ENCODE results near the gene ADGRB3.
"Not testable (repeated sequence)": the region's sequence is repeated elsewhere in the genome, so short reads cannot be mapped to it uniquely, and the experiment has no call there.

Gene ADGRB3

DNA sequence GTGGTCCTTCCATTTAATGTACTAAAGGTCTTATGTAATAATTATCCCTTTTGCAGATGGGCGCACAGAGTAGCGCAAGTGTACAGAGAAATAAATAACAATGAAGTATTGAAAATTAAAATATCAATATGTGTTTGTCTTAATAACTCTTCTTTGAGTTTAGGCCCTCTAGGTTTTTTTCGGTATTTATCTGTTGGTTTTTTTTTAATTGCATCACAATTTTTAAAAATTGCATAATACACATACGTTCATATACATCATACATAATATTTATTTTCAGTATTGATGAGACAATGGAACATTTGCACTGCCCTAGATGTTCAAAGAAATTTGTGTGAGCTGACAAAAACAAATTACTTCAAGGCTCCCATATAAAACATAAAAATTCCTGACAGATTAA lies 15.1 kb downstream of the ADGRB3 start:
- DNase-seq = no peak

DNA sequence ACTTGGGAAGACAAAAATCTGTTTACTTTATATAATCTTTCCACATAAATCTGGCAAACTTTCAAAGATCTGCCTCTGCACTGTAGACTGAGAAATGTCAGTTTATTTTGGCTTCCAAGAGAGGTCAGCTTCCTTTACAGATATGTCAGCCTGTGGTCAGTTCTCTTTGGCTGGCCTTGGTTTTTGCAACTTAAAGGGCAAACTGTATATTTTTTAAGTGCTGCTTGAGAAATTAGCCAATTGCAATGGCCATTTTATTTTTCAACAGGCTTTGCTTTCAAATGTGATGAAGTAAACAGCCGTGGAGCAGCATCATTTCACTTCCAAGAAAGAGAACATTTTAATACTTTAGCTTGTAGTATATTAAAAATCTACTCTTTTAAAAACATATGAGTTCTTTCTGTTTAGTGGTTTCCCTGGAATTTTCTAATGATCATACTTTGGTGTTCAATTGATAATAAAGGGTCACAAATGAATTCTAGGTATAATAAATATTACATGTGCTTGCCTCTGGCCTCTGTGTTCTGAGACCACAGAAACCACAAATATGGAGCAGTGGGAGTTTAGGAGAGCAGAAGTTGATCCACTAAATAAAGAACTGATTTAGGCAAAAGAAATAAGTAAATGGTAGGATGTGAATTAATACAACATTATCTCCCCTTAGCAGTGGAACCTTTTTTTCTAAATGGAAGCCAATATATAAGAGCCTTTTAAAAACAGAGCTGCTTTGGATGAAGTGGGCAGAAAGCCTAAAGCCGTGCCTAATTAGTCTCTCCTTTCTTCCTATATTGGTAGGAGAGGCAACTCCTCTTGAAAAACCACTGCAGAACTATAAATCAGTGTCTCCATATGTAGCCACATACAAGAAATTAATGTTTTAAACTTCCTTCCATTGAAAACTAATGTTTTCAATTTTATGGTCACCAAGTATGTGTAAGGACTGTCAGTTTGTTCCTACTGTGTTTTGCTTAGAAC lies 16.2 kb downstream of the ADGRB3 start:
- DNase-seq = no peak

DNA sequence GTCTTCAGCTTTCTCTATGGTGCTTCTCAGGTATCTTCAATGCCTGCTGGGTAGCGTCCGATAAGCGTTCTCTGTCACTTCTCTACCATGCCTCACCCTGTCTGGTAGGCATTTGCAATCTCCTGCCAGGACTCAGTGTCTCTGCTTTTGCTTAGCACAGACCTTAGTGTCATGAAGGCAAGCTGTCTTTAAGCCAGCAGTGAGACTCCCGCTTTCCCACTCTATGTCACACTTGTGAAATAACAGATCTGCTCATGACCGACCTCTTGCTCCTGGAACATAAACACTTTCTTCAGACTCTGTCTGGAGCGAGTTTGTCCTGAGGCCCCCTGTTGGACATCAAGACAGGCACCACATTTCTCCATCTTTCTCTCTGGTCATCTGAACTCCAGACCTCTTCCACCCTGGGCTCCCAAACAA lies 17.0 kb downstream of the ADGRB3 start:
- DNase-seq = no peak

DNA sequence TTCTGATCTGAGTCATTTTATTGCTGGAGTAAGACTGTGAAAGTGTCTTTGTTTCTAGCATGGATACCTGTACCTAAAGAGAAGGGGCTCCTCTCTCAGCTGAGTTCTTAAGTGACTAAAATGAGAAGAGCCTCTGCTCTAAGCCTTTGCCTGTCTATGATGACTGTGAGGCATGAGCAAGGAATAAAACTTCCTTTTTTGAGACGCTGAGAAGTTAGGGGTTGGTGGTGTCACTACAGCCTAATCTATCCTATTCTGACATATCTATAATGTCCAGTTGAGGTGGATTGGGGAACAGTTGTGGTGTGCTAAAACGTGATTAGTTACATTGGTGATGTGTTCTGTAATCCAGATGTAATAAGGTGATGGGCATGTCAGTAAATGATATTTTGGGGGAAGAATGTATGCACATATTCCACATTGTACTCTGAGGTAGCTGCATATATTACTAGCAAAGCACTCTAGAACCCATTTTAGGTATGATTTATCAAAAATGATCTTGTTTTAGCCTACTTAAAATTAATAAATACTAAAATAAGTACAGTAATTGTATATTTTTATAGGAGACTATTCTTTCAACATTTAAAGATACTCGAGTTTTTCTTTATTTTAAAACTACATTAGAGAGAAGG lies 18.1 kb downstream of the ADGRB3 start:
- no peak for DNase-seq

DNA sequence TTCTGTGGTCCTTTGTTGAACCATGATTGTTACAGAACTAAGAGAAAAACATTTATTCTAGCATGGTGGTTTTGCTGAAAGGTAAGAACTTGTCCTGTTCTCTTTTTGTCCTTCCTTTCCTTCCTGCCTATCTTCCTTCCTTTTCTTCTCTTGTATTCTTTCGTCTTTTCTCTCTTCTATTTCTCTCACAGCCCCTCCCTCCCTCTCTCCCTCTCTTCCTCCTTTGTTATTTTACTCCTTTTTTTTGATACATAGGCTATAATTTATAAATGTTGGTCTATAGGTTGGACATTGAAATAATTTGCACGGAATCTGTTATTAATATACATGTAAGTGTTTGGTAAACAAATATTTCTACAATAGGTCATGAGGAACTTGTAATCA lies 18.6 kb downstream of the ADGRB3 start:
- no peak for DNase-seq

DNA sequence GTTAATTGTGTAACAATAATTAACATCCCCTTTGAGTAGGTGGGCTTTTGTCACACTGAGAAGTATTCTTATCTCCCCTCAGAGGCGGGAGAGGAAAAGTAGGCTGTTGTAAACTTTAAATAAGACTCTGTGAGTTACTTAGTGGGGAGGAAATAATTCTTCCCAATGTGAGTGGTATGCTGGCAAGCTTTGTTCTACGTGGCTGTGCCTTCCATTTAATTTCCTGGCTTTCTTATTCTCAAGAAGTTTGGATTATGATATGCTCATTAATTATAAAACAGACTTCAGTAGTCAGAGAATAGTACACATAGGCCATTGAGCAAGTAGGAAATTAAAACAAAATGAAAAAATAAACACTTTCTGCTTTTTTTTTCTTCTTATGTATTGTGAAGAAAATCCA lies 19.1 kb downstream of the ADGRB3 start:
- no peak for DNase-seq

DNA sequence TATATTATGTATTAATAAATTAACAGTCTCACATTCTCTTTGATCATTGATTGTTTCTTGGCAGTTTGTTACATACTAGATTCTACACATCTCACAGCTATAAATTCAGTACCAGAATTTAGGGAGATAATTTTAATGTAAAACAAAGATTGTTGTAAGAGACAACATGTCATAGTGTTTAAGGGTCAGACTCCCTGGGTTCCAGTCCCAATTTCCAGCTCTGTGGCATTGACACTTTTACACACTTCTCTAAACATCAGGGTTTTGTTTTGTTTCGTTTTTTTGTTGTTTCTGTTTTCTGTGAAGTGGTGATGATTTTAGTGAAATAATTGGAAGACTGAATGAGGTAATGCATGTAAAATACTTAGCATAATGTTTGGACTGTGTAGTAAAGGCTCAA lies 19.9 kb downstream of the ADGRB3 start:
- no peak for DNase-seq

DNA sequence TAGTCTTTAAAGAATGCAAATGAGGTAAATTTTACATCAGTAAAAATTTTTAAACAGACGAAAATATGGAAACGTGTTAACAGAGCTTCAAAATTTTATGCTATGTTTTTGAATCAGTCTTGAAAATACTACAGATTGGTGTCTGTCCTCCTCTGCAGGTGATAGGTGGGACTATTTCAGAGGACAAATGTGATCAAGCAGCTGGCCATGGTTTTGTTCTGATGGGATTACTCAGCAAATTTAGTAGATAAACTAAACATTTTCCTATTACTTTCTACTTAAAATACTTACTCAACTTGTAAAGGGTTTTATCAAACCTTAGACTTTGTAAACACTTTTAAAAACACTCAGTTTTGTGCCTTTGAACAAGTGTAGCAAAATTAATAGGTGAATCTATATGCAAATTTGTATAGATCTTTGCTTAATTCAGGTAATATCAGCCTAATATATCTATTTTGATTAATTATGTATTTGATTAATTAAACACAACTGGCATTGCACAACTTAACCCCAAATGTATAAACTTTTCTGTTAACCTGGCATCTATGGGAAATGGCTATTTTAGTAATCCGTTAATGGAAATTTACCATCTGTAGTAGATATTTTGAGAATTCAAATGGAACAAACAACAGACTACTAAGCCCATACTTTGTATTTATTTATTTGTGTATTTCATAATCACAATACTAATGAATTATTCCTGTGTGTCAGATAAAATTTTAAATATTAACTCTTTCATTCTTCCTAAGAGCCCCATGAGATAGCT lies 22.5 kb downstream of the ADGRB3 start:
- no peak for DNase-seq

DNA sequence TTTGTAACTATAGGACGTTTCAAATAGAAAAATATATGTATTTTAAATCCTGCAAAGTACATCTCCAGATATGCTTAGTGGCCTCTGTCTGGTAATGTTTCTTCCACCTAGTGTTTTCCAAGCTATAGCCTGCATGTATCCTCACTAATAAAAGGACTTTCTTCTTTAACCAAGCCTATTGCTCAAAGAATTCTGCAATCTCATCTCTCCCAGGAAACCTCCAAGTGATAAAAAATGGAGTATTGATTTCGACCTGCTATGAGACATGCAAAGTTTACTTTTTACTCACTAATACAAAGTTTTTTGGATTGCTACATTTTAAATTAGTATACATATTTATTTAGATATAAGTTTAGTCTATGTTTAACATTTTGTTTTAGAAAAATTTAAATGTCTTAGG lies 23.3 kb downstream of the ADGRB3 start:
- DNase-seq = no peak

DNA sequence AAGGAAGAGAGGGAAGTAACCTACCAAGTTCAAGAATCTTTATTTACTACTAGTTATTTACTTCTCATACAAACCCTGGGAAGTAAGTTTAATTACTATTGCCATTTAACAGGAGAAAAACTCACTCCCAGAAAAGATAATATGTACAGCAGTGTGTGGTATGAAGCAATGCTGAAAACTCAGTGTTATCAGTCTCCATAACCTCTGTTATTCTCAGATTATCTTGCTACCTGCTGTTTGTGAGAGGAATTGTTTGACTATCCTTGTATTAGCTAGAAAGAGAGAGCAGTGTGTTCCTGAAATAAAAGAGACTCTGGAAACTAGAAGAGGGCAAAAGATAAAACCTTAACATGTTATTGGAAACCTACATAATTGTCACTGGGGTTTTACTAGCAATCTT lies 38.2 kb downstream of the ADGRB3 start:
- DNase-seq = no peak

DNA sequence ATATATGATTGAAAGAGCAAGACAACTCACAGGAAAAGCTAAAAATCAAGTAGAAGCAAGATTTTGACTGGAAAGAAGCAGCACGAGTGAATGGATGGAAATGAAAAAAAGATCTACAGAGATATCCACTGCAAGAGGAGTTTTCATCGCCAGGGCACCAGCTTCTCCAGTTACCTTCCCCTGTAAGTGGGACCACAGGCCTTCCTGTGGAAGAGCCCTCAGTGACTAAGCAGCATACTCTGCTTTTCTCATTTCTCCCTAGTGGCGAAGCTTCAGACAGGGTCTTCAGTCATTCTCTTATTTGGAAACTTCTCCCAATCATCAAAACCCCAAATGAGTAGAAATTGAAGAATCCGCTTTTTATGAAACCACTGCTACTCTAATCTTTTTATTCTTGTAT lies 40.5 kb downstream of the ADGRB3 start:
- no peak for DNase-seq

DNA sequence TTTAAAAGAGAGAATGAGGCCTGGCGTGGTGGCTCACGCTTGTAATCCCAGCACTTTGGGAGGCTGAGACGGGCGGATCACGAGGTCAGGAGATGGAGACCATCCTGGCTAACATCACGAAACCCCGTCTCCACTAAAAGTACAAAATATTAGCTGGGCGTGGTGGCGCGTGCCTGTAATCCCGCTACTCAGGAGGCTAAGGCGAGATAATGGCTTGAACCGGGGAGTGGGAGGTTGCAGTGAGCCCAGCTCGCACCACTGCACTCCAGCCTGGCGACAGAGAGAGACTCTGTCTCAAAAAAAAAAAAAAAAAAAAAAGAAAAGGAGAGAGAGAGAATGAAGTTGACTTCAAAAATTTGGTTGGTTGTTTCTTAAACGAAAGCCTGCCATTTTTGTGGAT lies 41.0 kb downstream of the ADGRB3 start:
- not testable (repeated sequence) for DNase-seq

DNA sequence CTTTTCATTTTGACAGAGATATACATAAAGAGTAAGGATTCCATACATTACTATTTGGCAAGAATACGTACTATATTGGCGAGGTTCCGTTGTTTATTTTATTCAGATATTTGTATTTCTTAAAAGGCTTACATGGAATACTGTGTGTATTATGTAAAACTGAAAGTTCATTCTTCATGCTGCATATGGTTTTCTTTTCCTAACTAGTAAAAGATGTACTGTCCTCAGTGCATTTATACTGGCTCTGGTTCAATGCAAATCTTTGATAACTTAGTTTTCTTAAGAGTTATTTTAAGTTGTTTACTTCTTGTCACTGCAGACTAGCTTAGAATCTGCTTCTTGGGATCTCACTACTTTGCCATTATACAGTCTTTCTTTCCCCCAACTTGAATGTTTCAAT lies 42.0 kb downstream of the ADGRB3 start:
- no peak for DNase-seq

DNA sequence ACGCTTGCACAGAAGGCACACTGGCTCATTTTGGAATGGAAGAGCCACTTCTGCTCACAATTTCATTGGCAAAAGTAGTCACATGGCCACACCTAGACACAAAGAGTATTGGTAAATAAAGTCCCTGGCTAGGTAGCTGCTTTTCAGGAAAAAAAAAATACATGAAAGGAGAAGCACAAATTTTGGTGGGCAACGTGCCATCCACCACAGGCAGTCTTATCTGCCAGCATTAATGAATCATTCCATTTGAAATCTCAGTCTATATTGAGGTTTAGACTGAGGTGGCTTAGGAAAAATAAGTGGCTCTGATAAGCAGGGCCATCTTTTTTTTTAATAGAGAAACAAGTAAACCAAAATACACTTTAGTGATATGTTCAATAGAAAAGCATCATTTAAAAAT lies 44.3 kb downstream of the ADGRB3 start:
- no peak for DNase-seq

DNA sequence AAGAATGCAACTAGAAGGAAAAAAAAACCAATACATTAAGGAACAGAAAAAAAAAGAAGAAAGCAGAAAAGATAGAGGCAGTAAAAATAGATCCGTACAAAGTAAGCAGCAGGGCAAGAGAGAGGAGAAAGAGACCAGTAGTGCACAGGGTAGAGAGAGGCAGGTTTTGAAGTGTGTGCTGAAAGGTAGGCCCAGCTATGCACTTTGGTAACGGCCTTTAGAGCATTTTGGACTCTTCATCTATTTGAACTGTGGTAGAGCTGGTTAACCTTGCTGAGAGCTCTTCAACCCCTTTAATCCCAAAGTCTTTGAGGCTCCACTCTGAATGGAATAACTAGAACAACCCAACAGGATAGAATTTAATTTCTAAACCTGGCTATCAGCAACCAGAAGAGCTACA lies 45.2 kb downstream of the ADGRB3 start:
- no peak for DNase-seq

DNA sequence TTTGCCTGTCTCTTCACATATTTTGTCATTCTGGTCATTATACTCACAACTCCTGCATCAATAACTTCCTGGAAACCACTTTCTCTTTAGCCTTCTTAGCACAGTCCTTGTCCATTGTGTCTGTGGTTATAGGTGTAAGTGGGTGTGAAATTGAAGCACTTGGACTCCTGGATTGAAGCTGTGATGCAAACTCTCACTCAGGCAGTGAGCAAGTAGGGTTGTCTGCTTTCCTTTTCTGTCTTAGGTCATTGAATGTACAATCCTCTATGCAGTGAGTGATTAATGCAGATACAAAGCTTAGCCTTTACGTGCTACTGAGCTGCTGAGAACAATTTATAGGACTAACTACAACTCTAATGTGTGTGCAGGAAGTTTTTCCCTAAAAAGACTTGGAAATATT lies 54.8 kb downstream of the ADGRB3 start:
- no peak for DNase-seq

DNA sequence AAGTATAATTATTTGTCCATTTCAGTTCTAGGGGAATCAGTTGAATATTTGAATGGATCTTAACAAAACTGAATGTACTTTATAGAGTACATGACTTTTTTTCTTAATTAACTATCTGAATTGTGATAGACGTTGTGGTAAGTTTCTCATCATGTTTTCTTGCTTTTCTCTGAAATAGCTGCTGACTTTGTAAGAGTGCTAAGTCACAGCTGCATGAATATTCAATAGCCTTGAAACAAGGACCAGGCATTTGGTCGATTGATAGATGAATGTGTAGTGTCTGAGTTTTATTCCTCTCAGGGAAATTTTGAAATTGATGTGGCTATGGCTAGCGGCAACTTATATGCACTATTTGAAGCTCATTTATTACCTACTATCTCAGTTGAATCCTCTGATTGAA lies 56.0 kb downstream of the ADGRB3 start:
- no peak for DNase-seq

DNA sequence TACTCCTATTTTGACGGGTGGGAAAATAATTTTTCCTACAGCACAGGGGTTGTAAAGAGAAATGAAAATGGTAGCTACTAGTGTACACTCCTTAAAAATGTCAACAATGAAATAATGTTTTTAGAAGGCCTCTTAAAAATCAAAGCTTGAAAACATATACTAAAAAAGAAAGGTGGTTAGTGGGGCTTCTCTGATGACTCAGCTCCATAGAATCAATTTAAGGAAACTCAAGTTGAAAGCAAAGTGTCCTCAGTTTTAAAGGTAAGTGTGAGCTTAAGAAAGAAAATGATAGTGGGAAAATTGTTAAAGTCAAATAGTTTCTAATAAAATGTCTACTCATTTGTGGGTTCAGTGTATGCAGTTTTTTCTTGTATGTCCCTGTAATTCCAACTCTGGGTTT lies 58.2 kb downstream of the ADGRB3 start:
- DNase-seq = no peak

DNA sequence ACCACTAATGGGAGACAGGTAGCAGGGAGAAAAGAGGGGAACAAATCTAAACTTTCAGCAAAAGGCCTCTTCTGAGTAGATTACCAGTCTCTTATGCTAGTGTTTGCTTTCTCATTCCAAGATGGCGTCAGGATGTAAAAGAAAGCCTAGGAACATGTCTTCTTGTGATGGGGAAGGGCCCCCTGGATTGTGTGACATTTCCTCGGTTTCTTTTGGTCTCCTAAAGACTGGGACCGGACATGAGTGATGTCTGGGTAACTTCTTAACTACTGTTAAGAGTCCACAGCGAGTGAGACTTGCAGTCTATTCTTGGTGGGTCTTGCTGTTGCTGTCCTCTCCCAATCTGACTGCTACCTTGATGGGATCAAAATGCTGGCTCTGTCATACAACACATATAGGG lies 60.3 kb downstream of the ADGRB3 start:
- DNase-seq = no peak

DNA sequence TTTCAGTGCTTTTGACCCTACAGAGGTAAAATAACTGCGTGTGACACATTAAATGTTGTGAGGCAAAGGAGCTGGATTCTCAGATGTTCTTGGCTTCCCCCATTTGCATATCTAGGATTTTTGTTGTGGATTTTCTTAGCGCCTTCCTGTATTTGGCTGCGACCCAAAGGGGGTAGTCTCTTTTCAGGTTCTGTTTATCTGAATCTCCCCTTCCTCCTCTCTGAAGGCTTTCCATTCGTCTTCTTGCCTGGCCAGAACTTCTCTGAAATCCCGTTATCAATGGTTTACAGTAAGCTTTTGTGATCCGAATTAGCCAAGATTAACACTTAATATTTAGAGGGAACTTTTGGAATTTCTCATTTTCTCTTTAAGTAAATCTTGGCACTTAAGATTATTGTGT lies 60.8 kb downstream of the ADGRB3 start:
- DNase-seq = no peak

DNA sequence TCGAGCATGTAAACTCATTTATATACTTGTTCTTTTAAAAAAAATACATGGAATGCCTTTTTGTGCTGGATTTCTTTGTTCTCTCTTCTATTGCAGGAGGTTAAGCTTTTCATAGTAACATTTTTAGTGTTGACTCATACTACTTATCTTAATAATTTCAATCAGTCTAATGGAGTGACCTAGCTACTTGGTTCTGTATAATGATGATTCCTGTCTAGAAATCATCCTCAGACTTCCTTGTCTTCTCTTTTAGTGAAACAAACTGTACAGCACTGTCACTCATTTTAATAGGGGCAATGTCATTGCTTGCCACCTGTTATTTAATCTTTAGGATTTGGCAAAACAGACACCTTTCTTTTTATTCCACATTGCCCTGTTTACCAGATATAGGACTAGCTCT lies 62.3 kb downstream of the ADGRB3 start:
- DNase-seq = no peak

DNA sequence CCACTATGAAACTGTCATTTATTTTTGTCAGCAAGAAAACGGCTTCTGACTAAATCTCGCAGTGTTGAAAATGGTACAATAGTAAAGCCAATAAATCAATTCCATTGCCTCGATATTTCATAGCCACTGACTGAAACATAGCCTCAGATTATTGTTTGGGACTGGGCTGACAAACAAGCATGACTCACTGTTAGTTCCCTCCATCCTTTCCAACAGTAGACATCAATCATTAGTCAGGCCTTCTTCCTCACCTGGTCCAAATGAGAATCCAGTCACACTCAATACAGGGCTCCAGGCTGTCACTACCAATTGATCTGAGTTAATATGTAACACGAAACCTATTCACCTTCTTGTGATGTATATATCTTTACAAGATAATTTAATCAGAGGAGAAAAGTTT lies 66.1 kb downstream of the ADGRB3 start:
- DNase-seq = no peak

DNA sequence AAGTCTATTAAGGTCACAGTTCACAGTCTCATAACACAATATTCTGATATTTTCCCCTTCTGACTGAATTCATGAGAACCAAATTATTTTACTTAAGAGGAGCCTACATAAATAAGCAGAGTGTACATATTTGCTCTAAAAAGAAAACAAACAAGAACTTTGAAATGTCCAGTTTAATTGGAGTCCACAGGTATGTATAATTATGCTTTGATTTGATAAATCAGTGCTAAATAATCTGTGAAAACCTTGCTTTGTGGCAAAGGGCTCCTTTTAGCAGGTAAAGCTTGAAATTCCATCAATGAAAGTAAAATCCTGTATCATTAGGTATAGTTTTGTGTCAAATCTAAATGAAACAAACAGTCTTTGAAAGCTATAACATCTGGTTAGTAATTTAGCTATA lies 69.4 kb downstream of the ADGRB3 start:
- DNase-seq = no peak

DNA sequence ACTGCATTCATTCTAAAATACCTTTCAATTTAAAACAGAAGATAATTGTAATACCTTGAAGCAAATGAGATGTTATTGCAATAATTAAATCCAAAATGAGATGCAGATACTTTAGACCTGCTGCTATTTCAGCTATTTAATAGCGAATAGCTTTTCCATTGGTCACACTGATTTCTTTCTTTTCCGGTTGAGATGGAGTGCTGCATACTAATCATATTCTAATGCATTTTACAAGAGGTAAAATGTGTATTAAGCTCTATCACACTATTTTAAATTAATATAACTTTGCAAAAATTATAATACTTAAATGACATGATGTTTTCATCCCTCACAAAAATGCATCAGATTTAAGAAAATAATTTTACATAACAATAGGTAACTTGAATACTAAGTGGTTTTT lies 74.0 kb downstream of the ADGRB3 start:
- no peak for DNase-seq
